GM18502 (cell line): ENCODE results near the gene UNC13C.

Experiments
- ATAC-seq: cut with Tn5 transposase; IDR thresholded peaks from one replicate; pipeline ENCODE4 v1.9.1; 2021; ENCODE audit warnings: mild to moderate bottlenecking; ENCODE audit not compliant: unreplicated experiment, poor library complexity

The UNC13C gene

DNA sequence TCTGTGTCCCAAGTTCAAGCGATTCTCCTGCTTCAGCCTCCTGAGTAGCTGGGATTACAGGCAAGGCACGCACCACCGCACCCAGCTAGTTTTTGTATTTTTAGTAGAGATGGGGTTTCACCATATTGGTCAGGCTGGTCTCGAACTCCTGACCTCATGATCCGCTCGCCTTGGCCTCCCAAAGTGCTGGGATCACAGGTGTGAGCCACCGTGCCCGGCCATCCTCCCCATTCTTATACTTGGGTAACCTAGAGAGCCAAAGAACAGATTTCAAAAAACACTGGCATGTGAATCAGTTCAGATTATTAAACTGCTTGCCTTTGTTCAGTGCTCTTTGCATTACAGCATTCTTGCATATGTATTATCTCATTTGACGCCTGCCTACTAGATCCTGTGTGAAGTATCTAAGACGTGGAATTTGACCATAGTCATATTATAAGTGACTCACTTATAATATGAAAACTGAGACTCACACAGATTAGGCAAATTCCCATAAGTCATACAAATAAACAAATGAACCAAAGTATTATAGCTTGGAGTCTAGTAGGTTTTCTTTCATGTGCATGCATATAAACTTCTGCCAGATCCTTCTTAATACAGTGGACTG is 123.5 kb downstream of the UNC13C start:
- ATAC-seq = no peak

GRCh38 chr15:54102704-54103103 is 124.5 kb downstream of the UNC13C start:
- ATAC-seq = no peak

DNA sequence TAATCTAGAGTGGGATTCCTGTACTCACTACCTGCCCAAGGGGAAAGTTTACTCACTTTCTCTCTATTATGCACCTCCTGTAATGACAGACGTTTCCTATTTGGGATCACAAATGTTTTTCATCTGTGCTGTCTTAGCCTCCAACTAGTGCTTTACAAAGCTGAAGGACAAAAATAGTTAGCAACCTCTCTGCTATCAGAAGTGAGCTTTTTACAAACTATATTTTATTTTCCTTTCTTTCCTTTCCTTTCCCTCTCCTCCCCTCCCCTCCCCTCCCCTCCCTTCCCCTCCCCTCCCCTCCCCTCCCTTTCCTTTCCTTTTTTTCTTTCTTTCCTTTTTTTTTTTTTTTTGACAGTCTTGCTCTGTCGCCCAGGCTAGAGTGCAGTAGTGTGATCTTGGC is 130.8 kb downstream of the UNC13C start:
- ATAC-seq = no peak

DNA sequence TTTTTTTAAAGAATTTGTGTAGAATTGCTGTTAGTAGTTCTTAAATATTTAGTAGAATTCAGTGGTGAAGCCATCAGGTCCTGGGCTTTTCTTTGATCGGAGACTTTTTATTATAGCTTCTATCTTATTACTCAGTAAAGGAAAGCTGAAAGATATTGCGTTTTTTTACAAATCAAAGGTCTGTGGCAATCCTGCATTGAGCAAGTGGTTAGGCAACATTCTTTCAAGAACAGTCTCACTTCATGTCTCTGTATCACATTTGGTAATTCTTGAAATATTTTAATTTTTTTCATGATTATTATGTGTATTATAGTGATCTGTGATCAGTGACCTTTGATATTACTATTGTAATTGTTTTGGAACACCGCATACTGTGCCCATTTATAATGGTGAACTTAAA is 140.8 kb downstream of the UNC13C start:
- no peak for ATAC-seq

- no peak for ATAC-seq
Measured at GRCh38 chr15:54120949-54121463, 142.8 kb downstream of the UNC13C start.

GRCh38 chr15:54127574-54127973 is 149.3 kb downstream of the UNC13C start:
- ATAC-seq = no peak

DNA sequence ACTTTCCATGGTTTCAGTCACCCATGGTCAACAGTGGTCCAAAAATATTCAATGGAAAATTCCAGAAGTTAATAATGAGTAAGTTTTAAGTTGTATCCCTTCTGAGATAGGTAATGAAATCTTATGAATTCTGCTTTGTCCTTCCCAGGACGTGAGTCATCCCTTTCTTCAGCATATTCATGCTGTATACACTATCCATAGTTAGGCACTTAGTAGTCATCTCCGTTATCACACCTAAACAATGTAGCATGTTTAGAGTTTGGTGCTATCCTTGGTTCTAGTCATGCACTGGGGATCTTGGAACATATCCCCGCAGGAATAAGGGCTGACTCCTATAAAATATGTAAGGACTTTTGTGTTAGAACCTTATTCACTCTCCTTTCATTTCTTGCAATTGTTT is 153.2 kb downstream of the UNC13C start:
- ATAC-seq = no peak

GRCh38 chr15:54149115-54149531 is 170.9 kb downstream of the UNC13C start:
- ATAC-seq = no peak

- no peak for ATAC-seq
Measured at GRCh38 chr15:54150255-54150654, 172.0 kb downstream of the UNC13C start.

GRCh38 chr15:54159012-54159411 is 180.8 kb downstream of the UNC13C start:
- no peak for ATAC-seq

DNA sequence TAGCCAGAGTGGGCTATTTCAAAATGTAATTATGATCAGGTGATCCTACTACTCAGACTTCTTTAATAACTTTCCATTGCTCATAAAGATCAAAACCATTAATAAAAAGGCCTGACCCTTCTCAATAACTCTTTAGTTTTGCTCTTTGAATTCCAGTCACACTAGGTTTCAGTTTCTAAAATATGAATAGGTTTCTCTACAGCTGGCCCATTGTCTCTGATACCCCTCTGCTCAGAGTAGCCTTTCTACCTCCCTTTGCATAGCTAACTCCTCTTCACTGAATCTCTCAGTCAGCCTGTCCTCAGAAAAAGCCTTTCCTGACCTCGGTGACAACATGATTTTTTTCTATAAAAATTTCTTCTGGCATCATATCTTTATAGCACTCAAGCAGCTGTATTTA is 209.1 kb downstream of the UNC13C start:
- no peak for ATAC-seq

- ATAC-seq = no peak
Measured at GRCh38 chr15:54197995-54198394, 219.8 kb downstream of the UNC13C start.

GRCh38 chr15:54206586-54207321 is 228.5 kb downstream of the UNC13C start:
- ATAC-seq = no peak

DNA sequence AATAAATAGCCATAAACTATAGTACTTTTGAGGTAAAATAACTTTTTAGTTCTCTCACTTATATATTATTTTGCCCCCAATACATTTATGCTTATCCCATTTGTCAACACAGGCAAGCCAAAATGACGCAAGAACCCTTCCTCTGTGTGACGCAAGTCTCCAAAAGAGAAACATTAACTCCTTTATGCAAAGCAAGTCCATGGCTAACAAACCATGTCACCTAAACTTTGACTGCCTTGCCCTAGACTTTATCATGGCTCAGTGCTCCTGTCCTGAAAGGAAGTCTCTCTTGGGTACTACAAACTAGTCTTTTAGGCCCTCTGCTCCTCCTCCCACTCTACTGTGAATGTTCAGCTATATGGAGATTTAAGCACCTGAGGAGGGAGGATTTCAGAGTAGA is 230.5 kb downstream of the UNC13C start:
- ATAC-seq = no peak

DNA sequence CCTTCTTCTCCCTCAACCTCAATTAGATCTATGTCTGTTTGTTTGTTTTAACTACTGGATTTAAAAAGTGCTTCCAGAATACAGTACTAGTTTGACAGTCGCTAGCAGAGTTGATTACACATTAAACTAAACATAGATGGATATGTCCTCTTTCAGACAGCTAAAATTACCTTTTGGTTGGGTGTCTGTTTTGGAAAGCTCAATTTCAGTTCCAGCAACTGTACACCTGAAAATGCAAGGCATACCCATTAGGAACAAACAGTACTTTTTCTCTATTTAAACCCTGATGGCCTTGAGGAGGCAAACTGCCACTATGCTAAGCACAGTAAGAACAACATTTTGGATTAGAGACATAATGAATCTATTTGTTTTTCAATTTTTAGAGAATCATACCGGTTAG is 234.4 kb downstream of the UNC13C start:
- ATAC-seq = no peak

DNA sequence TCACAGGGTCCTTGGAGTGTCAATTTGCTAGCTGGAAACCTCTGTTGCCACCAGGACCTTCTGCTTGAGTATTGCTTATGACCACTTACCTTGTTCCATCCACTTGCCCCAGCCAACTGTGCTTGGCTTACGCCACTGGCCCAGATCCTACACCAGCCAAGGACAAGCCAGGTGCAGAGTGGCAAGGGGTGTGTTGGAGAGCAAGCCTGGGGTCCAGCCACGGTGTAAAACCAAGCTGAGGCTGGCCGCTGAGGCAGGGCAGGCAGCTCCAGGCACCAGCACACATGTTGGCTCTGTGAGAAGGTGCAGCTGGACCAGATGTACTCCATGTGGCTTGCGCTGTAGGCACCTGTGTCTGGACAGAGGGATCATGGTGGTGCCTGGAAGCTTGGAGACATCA is 248.2 kb downstream of the UNC13C start:
- ATAC-seq = no peak

DNA sequence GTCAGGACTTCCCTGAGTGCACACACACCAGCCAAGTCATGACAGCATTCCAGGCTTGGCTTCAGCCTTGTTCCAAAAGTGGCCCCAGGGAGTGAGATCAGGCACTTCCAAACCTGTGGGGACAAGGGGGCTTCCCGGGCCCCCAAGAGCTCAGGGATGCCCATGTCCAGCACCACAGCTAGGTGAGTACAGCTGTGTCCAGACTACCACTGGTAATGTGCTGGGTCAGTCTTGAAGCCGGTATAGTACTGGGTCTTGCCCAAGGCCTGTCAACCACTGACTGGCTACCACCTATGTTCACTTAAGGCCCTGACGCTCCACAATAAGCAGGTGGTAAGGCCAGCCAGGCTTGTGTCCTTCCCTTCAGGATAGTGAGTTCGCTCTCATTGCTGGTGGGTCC is 249.3 kb downstream of the UNC13C start:
- no peak for ATAC-seq

GRCh38 chr15:54250326-54250725 is 272.1 kb downstream of the UNC13C start:
- no peak for ATAC-seq

DNA sequence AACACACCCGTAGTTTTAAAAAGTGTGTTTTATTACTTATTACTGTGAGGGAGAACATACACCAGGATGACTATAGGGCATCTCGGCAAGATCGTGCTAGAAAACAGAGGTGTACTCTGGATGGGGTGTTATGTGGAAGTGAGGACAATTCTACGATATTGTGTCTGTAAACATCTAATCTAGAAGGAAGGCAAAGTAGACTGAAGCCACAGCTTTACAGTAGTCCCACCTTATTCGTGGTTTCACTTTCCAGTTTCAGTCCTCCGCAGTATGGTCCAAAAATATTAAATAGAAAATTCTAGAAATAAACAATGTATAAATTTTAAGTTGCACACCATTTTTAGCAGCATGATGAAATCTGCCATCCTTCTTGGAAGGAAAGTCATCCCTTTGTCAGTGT is 277.9 kb downstream of the UNC13C start:
- no peak for ATAC-seq

DNA sequence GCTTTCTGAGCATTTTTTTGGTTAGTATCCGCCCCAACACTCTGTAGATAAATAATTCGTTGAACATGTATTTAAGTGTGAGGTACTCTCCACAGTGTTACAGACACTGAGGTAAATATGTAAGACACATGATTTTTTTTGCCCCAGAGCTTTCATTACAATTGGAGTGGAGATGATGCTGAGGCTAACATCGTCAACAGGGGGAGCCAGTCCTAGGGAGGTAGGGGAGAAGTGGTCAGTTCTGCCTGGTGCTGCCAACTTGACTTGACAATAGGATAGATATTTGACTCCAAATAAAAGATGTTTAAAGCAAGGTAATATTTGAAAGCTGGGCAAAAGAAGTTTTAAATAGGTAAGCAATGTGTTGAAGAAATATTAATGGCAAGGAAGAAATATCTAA is 295.7 kb downstream of the UNC13C start:
- ATAC-seq = no peak

- ATAC-seq = no peak
Measured at GRCh38 chr15:54277834-54278233, 299.6 kb downstream of the UNC13C start.

- ATAC-seq = no peak
Measured at GRCh38 chr15:54280726-54281125, 302.5 kb downstream of the UNC13C start.
